SKM-1 (cell line): ENCODE results near the gene TEP1.
"Not testable (repeated sequence)": the region's sequence is repeated elsewhere in the genome, so short reads cannot be mapped to it uniquely, and the experiment has no call there.

Experiments used
- DNase-seq: peaks from one replicate; lab custom pipeline; 2025; ENCODE audit not compliant: unreplicated experiment; lab: John Stamatoyannopoulos, UW

The TEP1 gene

GRCh38 chr14:20412876-20413743, at the start of gene TEP1:
Gene TEP1 (minus strand): TSS chr14:20413501. CDS start chr14:20408439, 5,062 bp downstream.
- peak; percentile 21 for DNase-seq

GRCh38 chr14:20461225-20462141, 48.2 kb upstream of the TEP1 start, which contains the start of gene PIP4P1:
Gene PIP4P1 (minus strand): TSS chr14:20461434. CDS start chr14:20461325, 109 bp downstream.
- peak; percentile 99 for DNase-seq

GRCh38 chr14:20460458-20461224, 47.3 kb upstream of the TEP1 start:
- DNase-seq: no peak

- no peak for DNase-seq
Measured at GRCh38 chr14:20458031-20458789, 44.9 kb upstream of the TEP1 start.

- DNase-seq: no peak
Measured at GRCh38 chr14:20456971-20457370, 43.7 kb upstream of the TEP1 start.

- DNase-seq: no peak
Measured at GRCh38 chr14:20455355-20456300, 42.3 kb upstream of the TEP1 start.

GRCh38 chr14:20454516-20455354, 41.4 kb upstream of the TEP1 start, which contains the start of the genes APEX1 and OSGEP:
Gene APEX1 (plus strand): TSS chr14:20455226. CDS start chr14:20455646, 420 bp downstream.
Gene OSGEP (minus strand): TSS chr14:20454812. CDS start chr14:20454683, 129 bp downstream.
- peak; percentile 73 for DNase-seq

- not testable (repeated sequence) for DNase-seq
Measured at GRCh38 chr14:20452831-20453230, 39.5 kb upstream of the TEP1 start.

GRCh38 chr14:20446889-20447288, 33.6 kb upstream of the TEP1 start:
- no peak for DNase-seq

GRCh38 chr14:20443650-20444049, 30.3 kb upstream of the TEP1 start:
- not testable (repeated sequence) for DNase-seq

- DNase-seq: no peak
Measured at GRCh38 chr14:20441461-20441860, 28.2 kb upstream of the TEP1 start.

GRCh38 chr14:20440882-20441281, 27.6 kb upstream of the TEP1 start:
- DNase-seq: no peak

- DNase-seq: no peak
Measured at GRCh38 chr14:20440465-20440864, 27.2 kb upstream of the TEP1 start.

GRCh38 chr14:20438664-20439063, 25.4 kb upstream of the TEP1 start:
- no peak for DNase-seq

GRCh38 chr14:20436363-20436755, 23.1 kb upstream of the TEP1 start:
- DNase-seq: no peak

- DNase-seq: no peak
Measured at GRCh38 chr14:20435582-20436362, 22.5 kb upstream of the TEP1 start, which contains the start of gene KLHL33. Gene KLHL33 (minus strand): TSS chr14:20436166. CDS start chr14:20435811, 355 bp downstream.
